C4-2B (cell line): Measurements from ENCODE around the gene CCDC3.

Source experiments
- CTCF ChIP-seq: fragments of 450-650 bp; conservative IDR thresholded peaks from 2 replicates; pipeline ENCODE4 v1.5.1; 2017; ENCODE audit warnings: mild to moderate bottlenecking
- ZFX ChIP-seq: fragments of 450-650 bp; IDR thresholded peaks from 2 replicates; pipeline ENCODE4 v1.6.1; 2017

GRCh38 chr10:12958546-12959110, 42.9 kb downstream of the CCDC3 start:
- TF ChIP-seq CTCF (no peak), ZFX (no peak)
